ENCODE results near the gene RNF26.
"Not testable (repeated sequence)": the region's sequence is repeated elsewhere in the genome, so short reads cannot be mapped to it uniquely, and the experiment has no call there.

Gene RNF26

DNA sequence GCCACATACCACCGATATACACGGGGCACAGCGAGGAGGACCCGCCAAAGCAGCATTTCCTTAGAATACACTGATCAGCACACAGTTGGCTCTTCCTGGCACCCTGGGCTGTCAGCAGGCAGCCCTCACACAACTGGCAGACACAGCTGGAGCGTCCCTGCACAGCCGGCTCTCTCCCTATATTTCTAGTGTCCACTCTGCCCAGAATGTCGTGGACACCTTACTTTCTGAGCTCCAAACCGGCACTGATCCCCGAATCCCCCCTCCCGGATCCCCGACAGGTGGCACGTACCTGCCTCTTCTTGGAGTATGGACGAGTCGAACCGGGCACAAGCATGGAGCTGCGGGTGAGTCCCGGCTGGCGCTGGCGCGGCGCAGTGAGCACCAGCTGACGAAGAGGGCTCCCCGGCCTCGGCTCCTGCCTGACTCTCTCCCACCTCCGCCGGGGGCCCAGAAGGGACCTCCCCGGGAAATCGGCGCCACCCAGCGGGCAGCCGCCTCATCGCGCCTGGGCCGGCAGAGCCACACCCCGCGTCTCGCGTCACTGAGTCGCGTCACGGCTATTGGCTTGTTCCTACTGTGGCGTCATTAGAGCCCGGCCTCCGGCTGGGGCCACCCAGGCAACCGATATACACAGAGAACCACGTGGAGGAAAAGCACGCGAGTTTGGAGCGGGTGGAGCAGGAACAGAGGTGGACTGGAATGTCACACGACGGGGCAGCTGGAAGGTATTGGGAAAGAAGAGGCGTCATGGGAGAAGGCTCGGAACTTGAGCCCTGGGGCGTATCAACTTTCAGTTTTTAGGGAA is 47.1 kb downstream of the RNF26 start, which contains the start of gene USP2:
Gene USP2 (minus strand): TSS at position 510 of the 808 bp plus-strand sequence. CDS start 8,210 bp downstream, outside the sequence.
- DNase-seq (ENCODE audit: low read depth in 2 of 2, low spot score in 1 of 2): peak; percentile 92

DNA sequence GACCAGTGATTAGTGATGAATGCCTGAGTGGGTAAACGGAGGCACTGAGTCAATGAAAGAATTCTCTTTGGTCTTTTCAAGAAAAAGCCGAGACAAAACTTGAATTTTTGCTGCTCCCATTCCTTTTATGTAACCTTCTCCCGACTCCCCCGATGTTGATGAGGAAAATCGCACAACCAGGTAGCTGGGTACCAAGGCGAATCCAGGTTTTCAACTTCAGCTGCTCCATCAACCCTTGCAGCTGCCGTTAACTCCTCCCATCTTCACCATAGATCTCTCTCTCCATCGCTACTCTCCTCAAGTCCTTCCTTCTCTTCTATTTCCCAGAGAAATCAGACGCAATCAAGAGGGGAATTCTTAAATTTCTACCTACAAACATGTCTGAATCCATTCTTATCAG is 47.8 kb downstream of the RNF26 start:
- no peak for DNase-seq (ENCODE audit: low read depth in 2 of 2, low spot score in 1 of 2)

DNA sequence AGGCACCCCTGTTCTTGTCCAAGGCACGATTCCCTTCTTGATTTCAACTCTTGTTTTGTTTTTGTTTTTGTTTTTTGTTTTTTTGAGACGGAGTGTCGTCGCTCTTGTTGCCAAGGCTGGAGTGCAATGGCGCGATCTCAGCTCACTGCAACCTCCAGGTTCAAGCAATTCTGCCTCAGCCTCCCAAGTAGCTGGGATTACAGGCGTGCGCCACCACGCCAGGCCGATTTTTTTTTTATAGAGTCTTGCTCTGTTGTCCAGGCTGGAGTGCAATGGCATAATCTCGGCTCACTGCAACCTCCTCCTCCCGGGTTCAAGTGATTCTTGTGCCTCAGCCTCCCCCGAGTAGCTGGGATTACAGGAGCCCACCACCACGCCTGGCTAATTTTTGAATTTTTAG is 48.2 kb downstream of the RNF26 start:
- DNase-seq (ENCODE audit: low read depth in 2 of 2, low spot score in 1 of 2): not testable (repeated sequence)

DNA sequence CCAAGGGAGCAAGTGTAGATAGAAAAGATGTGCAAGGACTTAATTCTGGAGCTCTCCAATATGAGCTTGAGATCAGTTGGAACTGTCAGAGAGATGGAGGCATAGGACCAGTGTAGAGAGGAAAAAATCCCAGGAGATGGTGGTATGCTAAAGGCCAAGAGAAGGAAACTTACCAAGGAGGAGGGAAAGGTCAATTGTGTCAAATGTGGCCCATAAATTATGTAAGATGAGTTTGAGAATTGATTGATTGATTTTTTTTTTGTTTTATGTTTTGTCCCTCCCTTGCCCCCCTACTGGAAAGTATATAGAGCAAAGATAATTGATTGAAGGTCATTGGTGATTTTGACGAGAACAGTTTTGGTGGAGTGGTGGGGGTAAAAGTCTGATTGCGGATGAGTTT is 50.0 kb downstream of the RNF26 start:
- no peak for DNase-seq (ENCODE audit: low read depth in 2 of 2, low spot score in 1 of 2)
